GM06990 (cell line): ENCODE measurements around the gene IL1R1.

Experiments used
- DNase-seq: peaks from one replicate; pipeline ENCODE4 v3.0.0-alpha.2; 2011; ENCODE audit not compliant: insufficient read length; ENCODE audit errors: extremely low read depth
- H3K27me3 ChIP-seq: replicated peaks from 2 replicates; pipeline ENCODE4 v1.6.0; 2011; ENCODE audit warnings: low read length; ENCODE audit not compliant: control insufficient read depth, insufficient read depth
- H3K36me3 ChIP-seq: 2 replicates; pipeline ENCODE4 v1.5.1; 2011; ENCODE audit warnings: low read length; ENCODE audit not compliant: control insufficient read depth, insufficient read depth
- H3K4me3 ChIP-seq: replicated peaks from 2 replicates; pipeline ENCODE4 v1.5.1; 2011; ENCODE audit warnings: low read depth, mild to moderate bottlenecking, control low read depth, low read length
- TF ChIP-seq, protein P1 (sequence below): IDR thresholded peaks from 2 replicates; pipeline ENCODE4 v1.5.1; 2011; ENCODE audit warnings: low read length, control low read depth, mild to moderate bottlenecking, inconsistent platforms; ENCODE audit not compliant: insufficient read depth, poor library complexity, severe bottlenecking

The IL1R1 gene

DNA sequence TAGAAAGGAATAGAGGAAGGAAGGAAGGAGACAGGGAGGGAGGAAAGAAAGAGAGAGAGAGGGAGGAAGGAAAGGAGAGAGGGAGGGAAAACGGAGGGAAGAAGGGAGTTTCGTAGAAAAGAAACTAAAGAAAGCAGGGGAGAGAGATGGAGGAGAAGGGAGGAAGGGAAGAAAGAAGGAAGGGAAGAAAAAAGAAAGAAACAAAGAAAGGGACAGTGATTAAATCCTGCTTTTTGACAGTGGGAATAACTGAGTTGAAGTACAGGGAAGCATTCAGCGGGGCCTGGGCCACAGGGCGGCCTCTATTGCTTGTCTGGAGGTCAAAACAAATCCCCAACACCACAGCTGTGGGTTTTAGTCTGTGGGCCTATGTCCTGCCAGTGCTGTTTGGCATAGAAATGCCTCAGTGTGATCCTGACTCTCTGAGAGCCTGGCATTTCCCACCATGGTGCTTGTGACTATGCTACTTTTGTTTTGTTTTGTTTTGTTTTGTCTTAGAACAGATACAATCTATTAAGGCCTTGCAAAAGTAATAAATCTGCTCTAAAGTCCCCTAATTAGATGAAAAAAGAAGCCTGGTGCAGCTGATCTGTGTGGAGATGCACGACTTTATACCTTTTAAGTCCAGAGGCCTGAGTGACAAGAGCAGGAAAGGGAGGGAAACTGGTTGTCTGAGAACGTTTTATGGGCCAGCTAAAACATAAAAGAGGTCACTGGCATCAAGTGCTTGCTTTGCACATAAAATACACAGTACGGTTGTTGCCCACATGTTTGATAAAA is 84.3 kb downstream of the IL1R1 start:
- TF ChIP-seq, protein P1, sequence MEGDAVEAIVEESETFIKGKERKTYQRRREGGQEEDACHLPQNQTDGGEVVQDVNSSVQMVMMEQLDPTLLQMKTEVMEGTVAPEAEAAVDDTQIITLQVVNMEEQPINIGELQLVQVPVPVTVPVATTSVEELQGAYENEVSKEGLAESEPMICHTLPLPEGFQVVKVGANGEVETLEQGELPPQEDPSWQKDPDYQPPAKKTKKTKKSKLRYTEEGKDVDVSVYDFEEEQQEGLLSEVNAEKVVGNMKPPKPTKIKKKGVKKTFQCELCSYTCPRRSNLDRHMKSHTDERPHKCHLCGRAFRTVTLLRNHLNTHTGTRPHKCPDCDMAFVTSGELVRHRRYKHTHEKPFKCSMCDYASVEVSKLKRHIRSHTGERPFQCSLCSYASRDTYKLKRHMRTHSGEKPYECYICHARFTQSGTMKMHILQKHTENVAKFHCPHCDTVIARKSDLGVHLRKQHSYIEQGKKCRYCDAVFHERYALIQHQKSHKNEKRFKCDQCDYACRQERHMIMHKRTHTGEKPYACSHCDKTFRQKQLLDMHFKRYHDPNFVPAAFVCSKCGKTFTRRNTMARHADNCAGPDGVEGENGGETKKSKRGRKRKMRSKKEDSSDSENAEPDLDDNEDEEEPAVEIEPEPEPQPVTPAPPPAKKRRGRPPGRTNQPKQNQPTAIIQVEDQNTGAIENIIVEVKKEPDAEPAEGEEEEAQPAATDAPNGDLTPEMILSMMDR, result no peak
- Histone ChIP-seq H3K27me3 (no peaks in the 10 kb centered on the region), H3K4me3 (no peak overlapping the region), H3K36me3 (no peaks in the 10 kb centered on the region)
- no peak for DNase-seq

DNA sequence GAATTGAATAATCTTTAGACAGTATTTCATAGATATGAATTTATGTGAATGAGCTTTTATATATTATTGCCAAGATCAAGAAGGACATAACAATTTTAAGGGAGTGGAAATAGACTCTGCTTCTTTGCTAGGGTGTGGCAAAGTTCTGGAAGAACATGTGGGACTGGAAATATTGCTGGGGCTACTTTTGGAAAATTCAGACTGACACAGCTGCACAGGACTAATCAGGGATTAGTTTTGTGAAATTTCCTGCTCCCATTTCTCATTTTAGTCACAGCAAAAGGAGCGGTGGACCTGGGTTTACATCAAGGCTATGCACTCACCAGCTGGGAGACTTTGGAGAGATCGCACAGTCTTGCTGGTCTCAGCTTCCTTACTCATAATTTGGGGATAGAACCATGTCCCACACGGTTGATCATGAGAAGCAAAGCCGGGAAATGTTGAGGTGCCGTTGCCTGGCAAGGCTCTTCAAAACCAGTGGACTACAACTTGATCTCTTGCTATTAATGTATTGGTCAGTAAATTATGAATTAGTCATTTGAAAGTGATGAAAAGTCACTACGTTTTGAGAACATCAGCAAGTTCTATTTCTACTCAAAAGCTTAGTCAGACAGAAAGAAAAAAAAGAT is 86.7 kb downstream of the IL1R1 start:
- Histone ChIP-seq H3K4me3 (no peak overlapping the region), H3K36me3 (no peaks in the 10 kb centered on the region), H3K27me3 (no peaks in the 10 kb centered on the region)
- no peak for DNase-seq
- TF ChIP-seq, protein P1, result no peak
